OCI-LY7 (cell line): ENCODE data around the gene UQCRH.

ENCODE experiments used
- CTCF ChIP-seq: fragments of 200-600 bp; sonication (generic); conservative IDR thresholded peaks from 2 replicates; pipeline ENCODE4 v1.5.1; 2014; ENCODE audit warnings: mild to moderate bottlenecking, antibody characterized with exemption, low read length, moderate library complexity, mixed read lengths
- EZH2phosphoT487 ChIP-seq: fragments of 200-600 bp; sonication (generic); IDR thresholded peaks from 2 replicates; pipeline ENCODE4 v1.6.1; 2018; ENCODE audit warnings: low read depth, borderline replicate concordance, mild to moderate bottlenecking, mixed run types, antibody characterized with exemption, low read length, moderate library complexity, mixed read lengths

GRCh38 chr1:46363121-46363520 is 59.6 kb downstream of the UQCRH start:
- TF ChIP-seq CTCF (no peak), EZH2phosphoT487 (no peak)
